GM23338 (cell line): ENCODE measurements around the gene TMEM270. TPM values are rescaled to one million over a fixed set of nuclear protein-coding genes. Genes with fewer than 3 reads are reported as not detected.
"Not testable (repeated sequence)": the region's sequence is repeated elsewhere in the genome, so short reads cannot be mapped to it uniquely, and the experiment has no call there.

Experiments
- ATAC-seq: fragments of 200-7000 bp; cut with Tn5 transposase; 3 replicates; pipeline ENCODE4 v1.9.1; 2020
- DNase-seq: peaks from one replicate; pipeline ENCODE4 v3.0.0-alpha.2; 2015; ENCODE audit warnings: low spot score
- H2AFZ ChIP-seq: fragments of 200-600 bp; sonication (generic); 2 replicates; pipeline ENCODE4 v1.8.0; 2016; ENCODE audit warnings: antibody characterized with exemption, mild to moderate bottlenecking, moderate library complexity
- H3F3A ChIP-seq: fragments of 200-600 bp; sonication (generic); replicated peaks from 2 replicates; pipeline ENCODE4 v1.8.0; 2017; ENCODE audit warnings: antibody characterized with exemption, mixed run types, low read depth
- H3K27ac ChIP-seq: fragments of 200-600 bp; sonication (generic); 2 replicates; pipeline ENCODE4 v1.6.1; 2016; ENCODE audit warnings: low read depth
- H3K27me3 ChIP-seq: fragments of 200-600 bp; sonication (generic); 2 replicates; pipeline ENCODE4 v1.8.0; 2016; ENCODE audit warnings: mild to moderate bottlenecking, mixed run types, moderate library complexity; ENCODE audit not compliant: insufficient read depth
- H3K36me3 ChIP-seq: fragments of 200-600 bp; sonication (generic); 2 replicates; pipeline ENCODE4 v1.8.0; 2016; ENCODE audit warnings: mild to moderate bottlenecking; ENCODE audit not compliant: insufficient read depth
- H3K4me1 ChIP-seq: fragments of 200-600 bp; sonication (generic); 2 replicates; pipeline ENCODE4 v1.8.0; 2016; ENCODE audit warnings: mild to moderate bottlenecking, moderate library complexity; ENCODE audit not compliant: insufficient read depth
- H3K4me2 ChIP-seq: fragments of 200-600 bp; sonication (generic); 2 replicates; pipeline ENCODE4 v1.7.1; 2017; ENCODE audit warnings: mixed run types
- H3K4me3 ChIP-seq: fragments of 200-600 bp; sonication (generic); 2 replicates; pipeline ENCODE4 v1.6.1; 2016; ENCODE audit warnings: mixed run types
- H3K79me2 ChIP-seq: fragments of 200-600 bp; sonication (generic); replicated peaks from 2 replicates; pipeline ENCODE4 v1.8.0; 2017; ENCODE audit warnings: mild to moderate bottlenecking; ENCODE audit not compliant: insufficient read depth
- H3K9me2 ChIP-seq: fragments of 200-600 bp; sonication (generic); 2 replicates; pipeline ENCODE4 v1.8.0; 2017; ENCODE audit not compliant: insufficient read depth
- H4K20me1 ChIP-seq: fragments of 200-600 bp; sonication (generic); replicated peaks from 2 replicates; pipeline ENCODE4 v1.8.0; 2017; ENCODE audit warnings: mild to moderate bottlenecking; ENCODE audit not compliant: insufficient read depth
- H3K27ac Mint-ChIP-seq: 2 replicates; pipeline ENCODE4 v1.8.0; 2020; ENCODE audit warnings: inconsistent platforms, mild to moderate bottlenecking, moderate library complexity, mixed read lengths
- H3K27me3 Mint-ChIP-seq: 3 replicates; pipeline ENCODE4 v1.8.0; 2022; ENCODE audit warnings: low read depth, mild to moderate bottlenecking, moderate library complexity, mixed read lengths, inconsistent platforms; ENCODE audit not compliant: insufficient read depth, poor library complexity
- H3K36me3 Mint-ChIP-seq: 3 replicates; pipeline ENCODE4 v1.8.0; 2021; ENCODE audit warnings: low read depth, mild to moderate bottlenecking, inconsistent platforms, moderate library complexity, mixed read lengths
- H3K4me1 Mint-ChIP-seq: 3 replicates; pipeline ENCODE4 v1.8.0; 2020; ENCODE audit warnings: mild to moderate bottlenecking, inconsistent platforms, mixed read lengths
- H3K4me3 Mint-ChIP-seq: 3 replicates; pipeline ENCODE4 v1.8.0; 2021; ENCODE audit warnings: moderate library complexity, mild to moderate bottlenecking, inconsistent platforms, mixed read lengths
- H3K9me3 Mint-ChIP-seq: 3 replicates; pipeline ENCODE4 v1.8.0; 2020; ENCODE audit warnings: moderate library complexity, mild to moderate bottlenecking, inconsistent platforms, mixed read lengths
- CREB1 ChIP-seq: fragments of 250-450 bp; sonication (Bioruptor Pico); IDR thresholded peaks from 2 replicates; pipeline ENCODE4 v1.5.0; 2020; ENCODE audit warnings: low read depth, mild to moderate bottlenecking, moderate library complexity
- CTCF ChIP-seq, 2 experiments: fragments of 200-600 bp in 1 of 2; sonication (generic) in 1 of 2; conservative IDR thresholded peaks; 2 replicates each; pipeline versions ENCODE4 v1.5.1 to v1.6.1; 2016 to 2017; ENCODE audit warnings: antibody characterized with exemption in 2 of 2, low read depth in 2 of 2, mild to moderate bottlenecking in 2 of 2, moderate library complexity in 1 of 2
- EZH2 ChIP-seq: fragments of 200-600 bp; sonication (generic); IDR thresholded peaks from one replicate; pipeline ENCODE4 v1.8.0; 2017; ENCODE audit warnings: antibody characterized with exemption, mild to moderate bottlenecking, low read depth; ENCODE audit not compliant: unreplicated experiment
- EZH2phosphoT487 ChIP-seq: fragments of 200-600 bp; sonication (generic); IDR thresholded peaks from one replicate; pipeline ENCODE4 v1.8.1; 2018; ENCODE audit warnings: antibody characterized with exemption; ENCODE audit not compliant: unreplicated experiment
- JUNB ChIP-seq: IDR thresholded peaks from one replicate; pipeline ENCODE4 v1.6.1; 2016; ENCODE audit warnings: antibody characterized with exemption; ENCODE audit not compliant: unreplicated experiment
- NANOG ChIP-seq: IDR thresholded peaks from 2 replicates; pipeline ENCODE4 v1.6.1; 2016; ENCODE audit warnings: antibody characterized with exemption, borderline replicate concordance
- REST ChIP-seq: IDR thresholded peaks from one replicate; pipeline ENCODE4 v1.6.1; 2018; ENCODE audit warnings: antibody characterized with exemption; ENCODE audit not compliant: unreplicated experiment
- STAT1 ChIP-seq: IDR thresholded peaks from one replicate; pipeline ENCODE4 v1.6.1; 2016; ENCODE audit warnings: antibody characterized with exemption; ENCODE audit not compliant: unreplicated experiment
- ZNF114 ChIP-seq: fragments of 250-450 bp; sonication (Bioruptor Pico); IDR thresholded peaks from 2 replicates; pipeline ENCODE4 v1.5.0; 2020; ENCODE audit warnings: mild to moderate bottlenecking, moderate library complexity
- ZNF331 ChIP-seq: fragments of 250-450 bp; sonication (Bioruptor Pico); IDR thresholded peaks from 2 replicates; pipeline ENCODE4 v1.5.0; 2020; ENCODE audit warnings: low read depth, mild to moderate bottlenecking, moderate library complexity
- polyA plus RNA-seq: library from polyadenylated mRNA; unstranded; fragments of >200 nt; fragmentation: Nextera tagmentation; extraction: Ambion mirVana; gene quantifications from 2 replicates; pipeline ENCODE4 v1.2.1, GENCODE V29; 2016
- total RNA-seq: library from RNA; depleted of rRNA; stranded (reverse); fragments of >200 nt; shearing (Covaris generic); gene quantifications from 2 replicates; pipeline ENCODE4 v1.2.3, GENCODE V29; 2014

Gene TMEM270
- total and polyA plus RNA-seq, 2 experiments from 2014 or later, result not detected

GRCh38 chr7:73817121-73817520 is 43.8 kb upstream of the TMEM270 start:
- TF ChIP-seq REST (no peak), ZNF331 (no peak)

GRCh38 chr7:73820013-73820412 is 40.9 kb upstream of the TMEM270 start:
- Histone ChIP-seq H3F3A (no peaks in the 10 kb centered on the region), H3K4me2 (no peak overlapping the region), H3K9me2 (no peaks in the 10 kb centered on the region), H3K4me1 (no peaks in the 10 kb centered on the region), H3K4me3 (no peak overlapping the region), H2AFZ (no peak overlapping the region), H3K36me3 (no peaks in the 10 kb centered on the region), H3K79me2 (no peaks in the 10 kb centered on the region), H3K27me3 (no peaks in the 10 kb centered on the region), H4K20me1 (no peaks in the 10 kb centered on the region), H3K27ac (no peak overlapping the region)
- no peak for TF ChIP-seq JUNB
- TF ChIP-seq EZH2phosphoT487, result no peak
- TF ChIP-seq CREB1 (CRISPR knock-in tag), result no peak
- TF ChIP-seq ZNF331, result no peak
- TF ChIP-seq EZH2, result no peak
- TF ChIP-seq CTCF (conservative IDR thresholded peaks at IDR 0.05; ENCODE audit: low read depth in 2 of 2), result no peak
- TF ChIP-seq ZNF114 (CRISPR knock-in tag), result no peak
- TF ChIP-seq NANOG, result no peak
- TF ChIP-seq STAT1, result no peak
- no peak for ATAC-seq
- Mint-ChIP-seq H3K4me1 (peaks cover 13% of the 10 kb centered on the region), H3K27ac (no peak overlapping the region), H3K36me3 (no peaks in the 10 kb centered on the region), H3K27me3 (peaks cover 3% of the 10 kb centered on the region), H3K4me3 (no peak overlapping the region), H3K9me3 (no peaks in the 10 kb centered on the region; the same call in 2 of the 3 replicates)
- no peak for DNase-seq

More at GRCh38 chr7:73817121-73817520, 43.8 kb upstream of the TMEM270 start:
- no peak overlapping the region for H2AFZ ChIP-seq
- H3K4me3 ChIP-seq, result no peak overlapping the region
- no peaks in the 10 kb centered on the region for H3K9me2 ChIP-seq
- DNase-seq, result no peak
- no peak overlapping the region for H3K4me2 ChIP-seq
- no peaks in the 10 kb centered on the region for H3K36me3 Mint-ChIP-seq
- no peaks in the 10 kb centered on the region for H3F3A ChIP-seq
- no peak overlapping the region for H3K27ac ChIP-seq
- H3K4me1 Mint-ChIP-seq, result peaks cover 5% of the 10 kb centered on the region
- peaks cover 6% of the 10 kb centered on the region for H3K27me3 Mint-ChIP-seq
- H4K20me1 ChIP-seq, result no peaks in the 10 kb centered on the region
- H3K79me2 ChIP-seq, result no peaks in the 10 kb centered on the region
- H3K36me3 ChIP-seq, result no peaks in the 10 kb centered on the region
- H3K27me3 ChIP-seq, result no peaks in the 10 kb centered on the region
- no peak for ATAC-seq
- H3K4me1 ChIP-seq, result no peaks in the 10 kb centered on the region
- no peak overlapping the region for H3K27ac Mint-ChIP-seq
- H3K4me3 Mint-ChIP-seq, result no peak overlapping the region
- peaks cover 2% of the 10 kb centered on the region; the same call in 1 of the 3 replicates for H3K9me3 Mint-ChIP-seq

GRCh38 chr7:73821597-73822285 is 39.2 kb upstream of the TMEM270 start:
- not testable (repeated sequence) for H2AFZ ChIP-seq, H4K20me1 ChIP-seq, H3K79me2 ChIP-seq, H3K27ac Mint-ChIP-seq, H3K4me1 ChIP-seq, H3F3A ChIP-seq, H3K4me3 ChIP-seq, H3K27me3 ChIP-seq, H3K4me2 ChIP-seq, ATAC-seq, H3K36me3 Mint-ChIP-seq, H3K27me3 Mint-ChIP-seq, H3K27ac ChIP-seq, H3K9me3 Mint-ChIP-seq, H3K36me3 ChIP-seq, H3K9me2 ChIP-seq, H3K4me3 Mint-ChIP-seq, DNase-seq
- H3K4me1 Mint-ChIP-seq, result peaks cover 18% of the 10 kb centered on the region
